Left ventricle myocardium inferior (tissue), 1 donor: Measurements from ENCODE around the gene RPL13A. TPM values are rescaled to one million over a fixed set of nuclear protein-coding genes. Genes with fewer than 3 reads are reported as not detected.

Source experiments
- DNase-seq: peaks from one replicate; pipeline ENCODE4 v3.0.0-alpha.2; 2020
- H3K27ac ChIP-seq: fragments of 200-600 bp; replicated peaks from 2 replicates; pipeline ENCODE4 v1.8.0; 2021
- H3K27me3 ChIP-seq: fragments of 200-600 bp; 2 replicates; pipeline ENCODE4 v1.8.0; 2021; ENCODE audit warnings: low read depth
- H3K36me3 ChIP-seq: fragments of 200-600 bp; 2 replicates; pipeline ENCODE4 v1.8.0; 2021
- H3K4me1 ChIP-seq: fragments of 200-600 bp; 2 replicates; pipeline ENCODE4 v1.8.0; 2021
- H3K4me3 ChIP-seq: fragments of 200-600 bp; 2 replicates; pipeline ENCODE4 v1.8.0; 2021; ENCODE audit warnings: mild to moderate bottlenecking, moderate library complexity
- H3K9me3 ChIP-seq: fragments of 200-600 bp; replicated peaks from 2 replicates; pipeline ENCODE4 v1.8.0; 2021
- intact Hi-C: fragments of 100-400 bp; cut with micrococcal nuclease; formaldehyde crosslinking; loops from one replicate; pipeline ENCODE4 v1.11.0; 2022
- total RNA-seq: library from RNA; stranded (reverse); fragmentation: NEBNext Ultra II Directional; extraction: Animal tissue kit (Norgen Biotek cat#: 25700); gene quantifications from one replicate; pipeline ENCODE4 v1.2.1, GENCODE V29; 2021
- TF ChIP-seq, protein P1 (sequence below): fragments of 200-600 bp; IDR thresholded peaks from 2 replicates; pipeline ENCODE4 v1.8.0; 2021; ENCODE audit warnings: antibody characterized with exemption, mild to moderate bottlenecking, borderline replicate concordance
- donor health status: DM: no; HTN: yes; CAD: no; lungs with severe emphysema.

The RPL13A gene
- total RNA-seq, 1 donor from 2014 or later, result 1,308 TPM

DNA sequence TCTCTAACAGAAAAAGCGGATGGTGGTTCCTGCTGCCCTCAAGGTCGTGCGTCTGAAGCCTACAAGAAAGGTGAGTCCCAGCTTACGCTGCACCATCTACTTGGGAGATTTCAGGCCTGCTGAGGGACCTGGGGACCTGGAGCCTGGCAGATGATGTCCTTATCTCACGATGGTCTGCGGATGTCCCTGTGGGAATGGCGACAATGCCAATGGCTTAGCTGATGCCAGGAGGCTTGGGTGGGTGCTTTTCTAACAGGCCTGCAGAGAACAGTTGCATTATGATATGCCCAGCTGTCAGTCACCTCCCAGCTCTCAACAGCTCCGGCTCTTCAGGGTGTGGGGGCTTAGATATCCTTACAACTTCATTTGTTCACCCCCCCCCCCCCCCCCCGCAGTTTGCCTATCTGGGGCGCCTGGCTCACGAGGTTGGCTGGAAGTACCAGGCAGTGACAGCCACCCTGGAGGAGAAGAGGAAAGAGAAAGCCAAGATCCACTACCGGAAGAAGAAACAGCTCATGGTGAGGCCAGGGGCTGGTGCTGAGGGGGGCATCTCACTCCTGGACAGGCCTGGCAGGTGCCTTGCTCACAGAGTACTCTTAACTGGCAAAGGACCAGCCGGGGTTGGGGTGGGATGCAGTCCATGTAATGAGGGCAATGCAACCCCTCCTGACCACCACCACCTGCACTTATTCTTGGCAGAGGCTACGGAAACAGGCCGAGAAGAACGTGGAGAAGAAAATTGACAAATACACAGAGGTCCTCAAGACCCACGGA, 3.8 kb downstream of the RPL13A start:
- TF ChIP-seq, protein P1, sequence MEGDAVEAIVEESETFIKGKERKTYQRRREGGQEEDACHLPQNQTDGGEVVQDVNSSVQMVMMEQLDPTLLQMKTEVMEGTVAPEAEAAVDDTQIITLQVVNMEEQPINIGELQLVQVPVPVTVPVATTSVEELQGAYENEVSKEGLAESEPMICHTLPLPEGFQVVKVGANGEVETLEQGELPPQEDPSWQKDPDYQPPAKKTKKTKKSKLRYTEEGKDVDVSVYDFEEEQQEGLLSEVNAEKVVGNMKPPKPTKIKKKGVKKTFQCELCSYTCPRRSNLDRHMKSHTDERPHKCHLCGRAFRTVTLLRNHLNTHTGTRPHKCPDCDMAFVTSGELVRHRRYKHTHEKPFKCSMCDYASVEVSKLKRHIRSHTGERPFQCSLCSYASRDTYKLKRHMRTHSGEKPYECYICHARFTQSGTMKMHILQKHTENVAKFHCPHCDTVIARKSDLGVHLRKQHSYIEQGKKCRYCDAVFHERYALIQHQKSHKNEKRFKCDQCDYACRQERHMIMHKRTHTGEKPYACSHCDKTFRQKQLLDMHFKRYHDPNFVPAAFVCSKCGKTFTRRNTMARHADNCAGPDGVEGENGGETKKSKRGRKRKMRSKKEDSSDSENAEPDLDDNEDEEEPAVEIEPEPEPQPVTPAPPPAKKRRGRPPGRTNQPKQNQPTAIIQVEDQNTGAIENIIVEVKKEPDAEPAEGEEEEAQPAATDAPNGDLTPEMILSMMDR, result no peak
- no peaks in the 10 kb centered on the region for H3K27me3 ChIP-seq
- peaks cover 43% of the 10 kb centered on the region for H3K36me3 ChIP-seq
- intact Hi-C loops, result no loop called here
- DNase-seq, result no peak
- no peak overlapping the region for H3K4me3 ChIP-seq
- no peaks in the 10 kb centered on the region for H3K9me3 ChIP-seq
- H3K27ac ChIP-seq, result no peak overlapping the region
- H3K4me1 ChIP-seq, result peaks cover 47% of the 10 kb centered on the region

DNA sequence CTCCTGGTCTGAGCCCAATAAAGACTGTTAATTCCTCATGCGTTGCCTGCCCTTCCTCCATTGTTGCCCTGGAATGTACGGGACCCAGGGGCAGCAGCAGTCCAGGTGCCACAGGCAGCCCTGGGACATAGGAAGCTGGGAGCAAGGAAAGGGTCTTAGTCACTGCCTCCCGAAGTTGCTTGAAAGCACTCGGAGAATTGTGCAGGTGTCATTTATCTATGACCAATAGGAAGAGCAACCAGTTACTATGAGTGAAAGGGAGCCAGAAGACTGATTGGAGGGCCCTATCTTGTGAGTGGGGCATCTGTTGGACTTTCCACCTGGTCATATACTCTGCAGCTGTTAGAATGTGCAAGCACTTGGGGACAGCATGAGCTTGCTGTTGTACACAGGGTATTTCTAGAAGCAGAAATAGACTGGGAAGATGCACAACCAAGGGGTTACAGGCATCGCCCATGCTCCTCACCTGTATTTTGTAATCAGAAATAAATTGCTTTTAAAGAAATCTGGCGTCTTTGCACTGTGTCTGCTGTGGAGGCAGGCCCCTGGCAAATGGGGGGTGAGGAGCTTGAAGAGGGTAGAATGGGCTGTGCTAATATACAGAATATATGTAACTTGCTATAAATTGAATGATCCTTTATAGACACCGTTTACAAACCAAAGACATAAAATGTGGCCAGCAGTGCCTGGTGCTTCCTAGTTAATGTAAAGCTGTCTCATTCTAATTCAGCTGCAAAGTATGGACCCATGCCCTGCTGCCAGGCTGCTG, 4.6 kb downstream of the RPL13A start:
- intact Hi-C loops, result no loop called here

DNA sequence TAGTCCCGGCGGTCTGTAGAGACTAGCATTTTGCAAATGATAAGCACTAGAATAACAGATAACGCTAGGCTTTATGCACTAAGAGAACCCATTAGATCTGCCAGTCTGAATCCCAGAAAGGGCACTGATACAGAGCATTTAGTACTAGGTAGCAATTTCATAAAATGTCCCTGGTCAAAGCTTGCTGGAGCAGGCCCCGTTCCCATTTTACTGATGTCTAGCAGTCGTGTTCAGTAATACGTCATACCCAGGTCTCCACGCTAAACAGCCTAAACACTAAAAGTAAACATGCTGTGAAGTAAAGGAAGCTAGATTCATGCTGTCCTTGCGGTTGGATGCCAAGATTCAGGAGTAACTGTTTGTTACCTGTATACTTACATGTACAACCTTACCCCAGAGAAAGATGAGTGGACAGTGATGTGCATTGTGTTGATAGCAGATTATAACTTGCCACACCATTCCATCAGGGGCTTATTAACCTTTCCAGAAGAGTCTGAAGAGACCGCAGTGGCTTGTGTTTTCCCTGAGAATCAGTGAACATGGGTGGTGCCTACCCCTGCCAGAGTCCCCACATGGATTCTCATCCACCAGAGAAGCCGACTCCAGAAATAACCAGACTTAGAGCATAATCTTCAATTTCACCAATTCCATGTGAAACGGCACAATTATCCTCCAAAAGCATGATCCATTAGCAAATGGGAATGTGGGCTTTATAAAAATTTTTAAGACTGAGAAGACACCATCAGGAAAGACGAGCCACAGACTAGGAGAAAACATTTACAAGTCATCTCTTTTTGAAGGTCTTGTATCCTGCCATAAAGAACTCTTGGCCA, 5.4 kb downstream of the RPL13A start:
- Histone ChIP-seq H3K9me3 (no peaks in the 10 kb centered on the region), H3K27me3 (no peaks in the 10 kb centered on the region), H3K36me3 (peaks cover 50% of the 10 kb centered on the region), H3K27ac (no peak overlapping the region), H3K4me3 (no peak overlapping the region), H3K4me1 (peaks cover 56% of the 10 kb centered on the region)
- TF ChIP-seq, protein P1, result no peak
- no peak for DNase-seq
- intact Hi-C loops, result no loop called here

More for the DNA sequence above, 4.6 kb downstream of the RPL13A start:
- TF ChIP-seq, protein P1, result no peak
- peaks cover 43% of the 10 kb centered on the region for H3K36me3 ChIP-seq
- H3K4me3 ChIP-seq, result no peak overlapping the region
- no peak overlapping the region for H3K27ac ChIP-seq
- H3K9me3 ChIP-seq, result no peaks in the 10 kb centered on the region
- no peak for DNase-seq
- H3K27me3 ChIP-seq, result no peaks in the 10 kb centered on the region
- H3K4me1 ChIP-seq, result peaks cover 53% of the 10 kb centered on the region

DNA sequence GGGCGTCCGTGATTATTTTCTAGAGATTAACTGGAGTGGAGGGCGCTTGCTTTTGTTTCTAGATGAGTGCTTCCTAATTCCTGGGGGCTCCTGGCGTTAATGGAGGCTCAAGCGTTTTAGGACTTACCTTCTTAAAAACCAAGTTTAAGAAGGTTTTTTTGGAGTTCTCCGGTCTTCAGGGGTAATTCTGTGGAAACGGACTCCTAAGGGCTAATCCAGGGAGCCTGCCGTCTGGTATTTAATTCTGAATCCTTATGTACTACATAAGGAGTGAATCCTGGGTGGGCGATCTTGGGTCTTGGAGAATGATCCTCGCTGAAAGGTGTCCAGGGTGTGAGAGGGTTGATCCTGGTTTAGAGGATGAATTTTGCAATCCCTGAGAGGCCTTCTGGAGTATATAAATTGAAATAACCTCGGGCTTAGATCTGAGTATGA, 9.2 kb downstream of the RPL13A start:
- TF ChIP-seq, protein P1, result no peak
- peak overlapping the region; percentile 94 for H3K4me3 ChIP-seq
- H3K36me3 ChIP-seq, result peaks cover 48% of the 10 kb centered on the region
- H3K27me3 ChIP-seq, result no peaks in the 10 kb centered on the region
- peak overlapping the region; percentile 96 for H3K27ac ChIP-seq
- H3K9me3 ChIP-seq, result no peaks in the 10 kb centered on the region
- DNase-seq, result no peak
- H3K4me1 ChIP-seq, result peaks cover 61% of the 10 kb centered on the region
- intact Hi-C loops, result no loop called here
